ENCODE results near the gene FURIN.
"Not testable (repeated sequence)": the region's sequence is repeated elsewhere in the genome, so short reads cannot be mapped to it uniquely, and the experiment has no call there.

Gene FURIN

DNA sequence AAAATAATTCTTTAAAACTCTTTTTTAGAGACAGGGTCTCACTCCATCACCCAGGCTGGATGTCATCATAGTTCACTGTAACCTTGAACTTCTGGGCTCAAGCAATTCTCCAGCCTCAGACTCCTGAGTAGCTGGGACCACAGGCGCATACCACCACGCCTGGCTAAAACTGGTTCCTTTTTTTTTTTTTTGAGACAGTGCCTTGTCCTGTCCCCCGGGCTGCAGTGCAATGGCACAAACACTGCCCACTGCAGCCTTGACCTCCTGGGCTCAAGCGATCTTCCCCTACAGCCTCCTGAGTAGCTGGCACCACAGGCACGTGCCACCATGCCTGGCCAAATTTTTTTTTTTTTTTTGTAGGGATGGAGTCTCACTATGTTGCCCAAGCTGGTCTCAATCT, 23.7 kb upstream of the FURIN start:
- no peak overlapping the region for H3K4me3 ChIP-seq (ENCODE audit: low read depth, low read length)
- TF ChIP-seq, protein P1, sequence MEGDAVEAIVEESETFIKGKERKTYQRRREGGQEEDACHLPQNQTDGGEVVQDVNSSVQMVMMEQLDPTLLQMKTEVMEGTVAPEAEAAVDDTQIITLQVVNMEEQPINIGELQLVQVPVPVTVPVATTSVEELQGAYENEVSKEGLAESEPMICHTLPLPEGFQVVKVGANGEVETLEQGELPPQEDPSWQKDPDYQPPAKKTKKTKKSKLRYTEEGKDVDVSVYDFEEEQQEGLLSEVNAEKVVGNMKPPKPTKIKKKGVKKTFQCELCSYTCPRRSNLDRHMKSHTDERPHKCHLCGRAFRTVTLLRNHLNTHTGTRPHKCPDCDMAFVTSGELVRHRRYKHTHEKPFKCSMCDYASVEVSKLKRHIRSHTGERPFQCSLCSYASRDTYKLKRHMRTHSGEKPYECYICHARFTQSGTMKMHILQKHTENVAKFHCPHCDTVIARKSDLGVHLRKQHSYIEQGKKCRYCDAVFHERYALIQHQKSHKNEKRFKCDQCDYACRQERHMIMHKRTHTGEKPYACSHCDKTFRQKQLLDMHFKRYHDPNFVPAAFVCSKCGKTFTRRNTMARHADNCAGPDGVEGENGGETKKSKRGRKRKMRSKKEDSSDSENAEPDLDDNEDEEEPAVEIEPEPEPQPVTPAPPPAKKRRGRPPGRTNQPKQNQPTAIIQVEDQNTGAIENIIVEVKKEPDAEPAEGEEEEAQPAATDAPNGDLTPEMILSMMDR (IDR thresholded peaks at IDR 0.05; ENCODE audit: low read depth, low read length, missing control alignments) = no peak
- DNase-seq (ENCODE audit: low read depth) = no peak
- in situ Hi-C loops (cut with HindIII; ENCODE audit: low sequenced_read_pairs) = no loop called here

- no peak overlapping the region for H3K4me3 ChIP-seq (ENCODE audit: low read depth, low read length)
- TF ChIP-seq, protein P1 (IDR thresholded peaks at IDR 0.05; ENCODE audit: low read depth, low read length, missing control alignments) = no peak
- in situ Hi-C loops (cut with HindIII; ENCODE audit: low sequenced_read_pairs) = no loop called here
- peak; percentile 40 for DNase-seq (ENCODE audit: low read depth)
Measured at GRCh38 chr15:90845201-90845949, 23.0 kb upstream of the FURIN start.

- DNase-seq (ENCODE audit: low read depth); H3K4me3 ChIP-seq (ENCODE audit: low read depth, low read length); in situ Hi-C loops (cut with HindIII; ENCODE audit: low sequenced_read_pairs): not testable (repeated sequence)
Measured at GRCh38 chr15:90849424-90849823, 19.0 kb upstream of the FURIN start.

DNA sequence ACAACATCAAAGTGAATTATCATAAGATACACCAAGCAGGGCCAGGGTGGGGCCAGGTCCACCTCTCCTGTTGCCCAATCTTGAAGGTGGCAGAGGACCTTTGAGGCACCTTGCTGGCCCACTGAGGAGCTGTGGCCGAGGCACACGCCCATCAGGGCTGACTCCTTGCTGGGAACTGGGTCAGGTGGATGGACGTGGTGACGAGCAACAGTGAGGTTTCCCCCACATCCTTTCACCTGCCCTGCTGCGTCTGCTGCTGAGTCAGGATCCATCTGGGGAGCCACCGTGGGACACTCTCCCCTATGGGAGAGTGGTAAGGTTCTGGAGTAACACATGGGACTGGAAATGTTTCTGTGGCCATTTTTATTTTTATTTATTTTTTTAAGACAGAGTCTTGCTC, 17.3 kb upstream of the FURIN start:
- no peak overlapping the region for H3K4me3 ChIP-seq (ENCODE audit: low read depth, low read length)
- DNase-seq (ENCODE audit: low read depth) = no peak
- TF ChIP-seq, protein P1 (IDR thresholded peaks at IDR 0.05; ENCODE audit: low read depth, low read length, missing control alignments) = no peak
- in situ Hi-C loops (cut with HindIII; ENCODE audit: low sequenced_read_pairs) = no loop called here

DNA sequence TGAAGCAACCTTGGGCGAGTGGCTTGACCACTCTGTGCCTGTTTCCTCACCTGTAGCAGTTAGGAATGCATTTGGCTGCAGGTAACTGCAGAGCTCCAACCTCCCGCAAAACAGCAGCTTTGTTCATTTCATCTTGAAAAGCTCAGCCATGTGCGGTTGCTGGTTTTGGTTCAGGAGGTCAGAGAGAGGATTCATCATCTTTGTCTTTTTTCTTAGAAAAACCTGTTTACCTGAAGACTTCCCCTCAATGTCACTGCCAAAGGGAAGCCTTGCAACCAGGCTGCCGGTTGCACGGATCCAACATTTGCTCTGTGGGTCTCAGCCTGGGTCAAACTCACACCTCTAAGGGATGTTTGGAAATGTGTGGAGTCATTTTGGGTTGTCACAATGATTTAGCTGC, 16.4 kb upstream of the FURIN start:
- TF ChIP-seq, protein P1 (IDR thresholded peaks at IDR 0.05; ENCODE audit: low read depth, low read length, missing control alignments) = no peak
- DNase-seq (ENCODE audit: low read depth) = no peak
- in situ Hi-C loops (cut with HindIII; ENCODE audit: low sequenced_read_pairs) = no loop called here

DNA sequence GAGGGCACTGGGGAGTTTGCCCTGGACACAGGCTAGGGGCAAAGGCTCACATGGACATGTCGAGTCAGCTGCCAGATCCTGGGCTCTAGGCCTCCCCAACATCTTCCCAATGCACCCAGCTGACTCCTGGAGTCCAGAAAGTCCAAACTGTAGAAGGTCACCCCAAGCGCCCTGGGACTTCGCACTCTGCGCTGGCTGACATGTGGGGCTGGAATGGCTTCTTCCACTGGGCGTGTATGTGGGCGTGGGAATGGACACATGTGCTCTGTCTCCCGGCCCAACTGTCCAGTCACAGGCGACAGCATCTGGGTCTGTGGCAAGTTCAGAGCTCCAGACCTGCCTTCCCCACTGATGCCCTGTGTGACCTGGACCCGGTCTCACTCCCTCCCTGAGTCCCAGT, 13.2 kb upstream of the FURIN start:
- in situ Hi-C loops (cut with HindIII; ENCODE audit: low sequenced_read_pairs) = no loop called here
- DNase-seq (ENCODE audit: low read depth) = no peak
- TF ChIP-seq, protein P1 (IDR thresholded peaks at IDR 0.05; ENCODE audit: low read depth, low read length, missing control alignments) = no peak
- no peak overlapping the region for H3K4me3 ChIP-seq (ENCODE audit: low read depth, low read length)

More for the DNA sequence above, 16.4 kb upstream of the FURIN start:
- no peak overlapping the region for H3K4me3 ChIP-seq (ENCODE audit: low read depth, low read length)

DNA sequence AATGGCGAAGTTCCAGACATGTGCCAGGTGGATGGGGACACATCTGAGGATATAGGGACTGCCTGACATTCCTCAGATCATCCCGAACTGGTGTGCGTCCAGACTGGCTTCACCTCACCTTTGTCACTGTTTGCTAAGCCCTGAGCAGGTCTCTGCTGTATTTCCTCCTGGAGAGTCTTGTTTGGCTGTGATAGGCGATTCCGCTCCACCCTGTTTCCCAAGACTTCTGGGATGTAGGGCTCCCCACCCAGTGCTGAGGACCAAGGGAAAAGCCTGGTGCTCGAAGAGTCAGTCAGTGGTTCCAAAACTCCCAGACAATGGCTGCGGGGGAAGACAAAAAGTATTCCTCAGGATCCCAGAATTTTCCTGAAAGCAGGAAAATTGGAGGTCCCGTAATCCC, 11.1 kb upstream of the FURIN start:
- DNase-seq (ENCODE audit: low read depth) = no peak
- no peak overlapping the region for H3K4me3 ChIP-seq (ENCODE audit: low read depth, low read length)
- in situ Hi-C loops (cut with HindIII; ENCODE audit: low sequenced_read_pairs) = no loop called here
- TF ChIP-seq, protein P1 (IDR thresholded peaks at IDR 0.05; ENCODE audit: low read depth, low read length, missing control alignments) = no peak
